Hematopoietic multipotent progenitor cell treated with erythropoietin and hydrocortisone succinate and interleukin-3 and kit ligand, for 4 days (in vitro differentiated cells): ENCODE data around the gene GADD45GIP1.
"Not testable (repeated sequence)": the region's sequence is repeated elsewhere in the genome, so short reads cannot be mapped to it uniquely, and the experiment has no call there.

Source experiments
- DNase-seq: peaks from one replicate; pipeline ENCODE4 v3.0.0-alpha.2; 2015

The GADD45GIP1 gene

DNA sequence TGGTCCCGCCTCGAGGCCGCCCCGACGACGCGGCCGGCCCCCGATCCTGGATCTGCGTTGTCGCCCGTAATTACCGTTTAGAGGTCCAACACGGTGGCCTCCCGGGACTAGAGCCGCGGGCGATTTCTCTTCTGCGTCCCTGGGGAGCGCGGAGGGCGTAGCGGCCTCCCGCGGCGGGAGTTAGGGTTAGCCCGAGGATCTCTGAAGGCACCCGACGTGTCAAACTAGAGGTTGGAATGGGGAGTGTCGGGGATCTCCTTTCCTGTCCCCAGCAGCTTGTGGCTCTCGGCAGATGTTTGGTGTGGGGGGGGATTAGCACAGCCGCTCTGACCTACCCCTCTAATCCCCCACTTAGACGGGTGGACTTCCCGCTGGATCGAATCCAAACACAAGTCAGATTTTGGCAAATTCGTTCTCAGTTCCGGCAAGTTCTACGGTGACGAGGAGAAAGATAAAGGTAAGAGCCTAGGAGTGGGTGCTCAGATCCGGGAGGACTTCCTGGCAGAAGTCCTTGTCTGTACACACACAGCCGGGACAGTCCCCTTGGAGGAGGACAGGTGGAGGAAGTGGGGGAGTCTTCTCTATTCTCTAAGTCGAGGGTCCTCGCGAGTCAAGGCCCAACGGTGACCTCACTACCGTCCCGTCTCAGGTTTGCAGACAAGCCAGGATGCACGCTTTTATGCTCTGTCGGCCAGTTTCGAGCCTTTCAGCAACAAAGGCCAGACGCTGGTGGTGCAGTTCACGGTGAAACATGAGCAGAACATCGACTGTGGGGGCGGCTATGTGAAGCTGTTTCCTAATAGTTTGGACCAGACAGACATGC is 18.0 kb downstream of the GADD45GIP1 start:
- DNase-seq, result peak; percentile 66

DNA sequence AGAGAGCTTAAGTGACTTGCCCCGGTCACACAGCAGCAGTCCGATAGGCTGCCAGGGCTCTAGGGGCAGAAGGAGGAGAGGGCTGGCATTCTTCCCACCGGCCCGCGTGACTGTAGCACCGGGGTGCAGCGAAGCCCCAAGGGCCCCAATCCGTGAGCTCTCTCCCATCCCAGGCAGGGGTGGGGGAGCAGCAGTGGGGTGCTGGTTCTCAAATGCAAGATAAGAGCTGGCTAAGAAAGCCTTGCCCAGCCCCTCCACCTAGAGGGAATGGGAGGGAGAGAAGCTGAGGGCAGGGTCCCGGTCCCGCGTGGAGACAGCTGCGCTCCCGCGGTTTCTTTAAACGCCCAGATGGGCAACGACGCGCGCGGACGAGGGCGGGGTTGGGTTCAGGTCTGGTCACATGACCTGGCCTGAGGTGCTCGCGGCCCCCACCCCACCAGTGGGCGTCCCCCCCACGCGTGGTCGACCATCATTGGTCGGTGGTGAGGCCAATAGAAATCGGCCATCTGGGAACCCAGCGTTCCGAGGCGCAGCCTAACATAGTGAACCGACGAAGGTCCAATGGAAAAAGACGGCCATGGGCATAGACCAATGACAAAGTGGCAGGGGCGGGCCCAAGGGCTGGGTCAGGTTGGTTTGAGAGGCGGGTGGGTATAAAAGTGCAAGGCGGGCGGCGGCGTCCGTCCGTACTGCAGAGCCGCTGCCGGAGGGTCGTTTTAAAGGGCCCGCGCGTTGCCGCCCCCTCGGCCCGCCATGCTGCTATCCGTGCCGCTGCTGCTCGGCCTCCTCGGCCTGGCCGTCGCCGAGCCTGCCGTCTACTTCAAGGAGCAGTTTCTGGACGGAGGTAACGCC is 18.9 kb downstream of the GADD45GIP1 start, which contains the start of gene CALR:
Gene CALR (plus strand): TSS at position 683 of the 852 bp plus-strand sequence. CDS start 71 bp downstream, at position 754.
- peak; percentile 100 for DNase-seq

DNA sequence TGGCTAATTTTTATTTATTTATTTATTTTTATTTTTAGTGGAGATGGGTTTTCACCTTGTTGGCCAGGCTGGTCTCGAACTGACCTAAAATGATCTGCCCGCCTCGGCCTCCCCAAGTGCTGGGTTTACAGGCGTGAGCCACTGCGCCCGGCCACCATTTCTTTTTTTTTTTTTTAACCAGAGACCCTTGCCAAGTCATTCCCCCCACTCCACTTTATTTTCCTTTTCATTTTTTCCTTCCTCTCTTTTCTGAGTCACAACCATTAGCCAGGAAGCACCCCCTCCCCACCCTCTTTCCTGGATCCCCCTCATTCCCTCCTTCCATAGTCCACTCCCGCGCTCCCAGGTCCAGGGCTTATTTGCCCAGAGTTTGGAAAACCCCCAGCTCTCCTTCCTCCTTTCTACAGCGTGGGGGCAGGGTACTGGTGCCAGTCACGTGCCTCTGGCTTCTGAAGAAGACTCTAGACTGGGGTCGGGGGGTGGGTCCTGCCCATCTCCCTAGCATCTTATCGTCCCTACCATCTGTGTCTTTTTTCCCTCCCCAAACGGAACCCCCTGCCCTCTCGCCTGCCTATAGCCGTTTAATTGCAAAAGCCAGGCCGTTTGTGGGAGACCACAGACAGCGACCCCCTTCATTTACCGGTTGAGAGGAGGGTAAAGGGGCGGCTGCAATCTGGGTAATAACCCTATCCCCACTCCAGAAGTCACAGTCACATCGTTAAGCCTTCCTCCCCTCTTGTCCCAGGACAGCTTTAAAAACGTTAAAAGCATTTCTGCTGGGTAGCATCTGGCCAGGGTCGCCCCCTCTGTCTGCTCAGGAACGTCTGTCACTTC is 19.7 kb downstream of the GADD45GIP1 start:
- DNase-seq, result peak; percentile 97

- DNase-seq, result no peak
Observed at GRCh38 chr19:12936582-12936981, 20.4 kb downstream of the GADD45GIP1 start.

DNA sequence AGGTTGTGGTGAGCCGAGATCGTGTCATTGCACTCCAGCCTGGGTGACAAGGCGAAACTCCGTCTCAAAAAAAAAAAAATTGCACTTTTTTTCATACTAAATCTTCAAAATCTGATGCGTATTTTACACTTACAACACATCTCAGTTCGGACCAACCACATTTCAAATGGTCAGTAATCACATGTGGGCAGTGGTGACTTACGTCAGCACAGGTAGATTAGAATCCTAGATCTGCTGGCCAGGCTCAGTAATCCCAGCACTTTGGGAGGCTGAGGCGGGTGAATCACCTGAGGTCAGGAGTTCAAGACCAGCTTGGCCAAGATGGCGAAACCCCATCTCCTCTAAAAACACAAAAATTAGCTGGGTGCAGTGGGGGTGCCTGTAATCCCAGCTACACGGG is 22.0 kb downstream of the GADD45GIP1 start:
- DNase-seq, result peak; percentile 5

DNA sequence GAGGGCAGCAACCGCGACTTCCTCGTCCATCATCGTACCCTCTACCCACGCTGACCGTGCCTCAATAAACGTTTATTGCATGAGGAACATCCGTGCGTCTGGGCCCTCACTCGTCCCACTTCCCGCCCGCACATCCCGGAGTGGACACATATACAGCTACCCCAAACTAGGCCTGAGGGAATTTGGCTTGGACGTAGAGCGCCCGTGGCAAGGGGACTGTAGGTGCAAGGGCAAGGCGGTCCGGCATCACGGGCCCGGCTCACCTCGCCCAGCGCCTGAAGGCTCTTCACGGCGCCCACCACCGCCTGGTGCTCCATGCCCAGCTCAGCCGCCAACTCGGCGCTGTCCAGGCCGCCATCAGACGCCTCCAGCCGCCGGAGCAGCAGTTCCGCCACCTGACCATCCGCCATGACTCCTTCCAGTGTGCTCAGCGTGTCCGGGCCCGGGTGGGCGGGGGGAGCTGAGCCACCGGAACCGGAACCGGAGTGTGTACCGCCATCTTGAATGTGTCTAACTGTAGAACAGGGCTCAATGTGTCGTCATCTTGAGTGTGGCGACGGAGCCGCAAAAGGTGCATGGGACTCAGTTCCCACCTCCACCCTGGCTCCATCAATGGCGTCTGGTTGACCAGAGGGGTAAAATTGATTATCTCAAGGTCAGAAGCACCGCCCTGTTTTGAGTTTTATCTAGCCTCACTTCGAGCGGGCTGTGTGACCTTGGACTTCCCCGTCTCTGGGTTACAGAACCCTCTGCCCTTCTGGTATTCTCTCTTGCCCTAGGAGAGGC is 23.5 kb downstream of the GADD45GIP1 start, which contains the start of gene FARSA:
Gene FARSA (minus strand): TSS at position 425 of the 786 bp plus-strand sequence. CDS start 15 bp downstream, at position 410.
- DNase-seq, result peak; percentile 97

- peak; percentile 40 for DNase-seq
Observed at GRCh38 chr19:12932392-12933286, 24.4 kb downstream of the GADD45GIP1 start.

GRCh38 chr19:12930002-12930645 is 26.9 kb downstream of the GADD45GIP1 start:
- DNase-seq, result peak; percentile 66

DNA sequence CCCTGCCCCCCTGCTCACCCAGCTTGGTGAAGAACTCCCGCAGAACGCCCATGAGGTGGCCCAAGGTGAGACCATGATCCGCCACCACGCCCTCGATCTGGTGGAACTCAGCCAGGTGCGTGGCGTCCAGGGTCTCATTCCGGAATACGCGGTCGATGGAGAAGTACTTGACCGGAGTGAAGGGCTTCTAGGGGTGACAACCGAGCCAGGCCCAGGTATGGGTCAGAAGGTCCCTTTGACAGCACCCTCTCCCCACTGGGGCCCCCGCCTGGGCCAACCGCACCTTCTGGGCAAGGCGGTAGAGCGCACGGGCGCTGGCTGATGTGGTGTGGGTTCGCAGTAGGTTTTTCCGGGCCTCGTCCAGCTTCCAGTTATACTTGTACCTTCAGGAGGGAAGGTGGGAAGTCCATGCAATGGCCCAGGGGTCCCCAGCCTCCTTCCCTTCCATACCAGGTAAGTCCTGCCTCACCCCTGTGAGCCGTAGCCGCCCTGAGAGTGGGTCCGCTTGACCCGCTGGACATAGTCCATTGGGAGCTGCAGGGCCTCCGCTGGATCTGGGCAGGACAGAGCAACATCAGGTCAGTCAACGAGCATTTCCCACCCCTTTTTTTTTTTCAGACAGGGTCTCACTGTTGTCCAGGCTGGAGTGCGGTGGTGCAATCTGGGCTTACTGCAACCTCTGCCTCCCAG is 32.3 kb downstream of the GADD45GIP1 start:
- no peak for DNase-seq

DNA sequence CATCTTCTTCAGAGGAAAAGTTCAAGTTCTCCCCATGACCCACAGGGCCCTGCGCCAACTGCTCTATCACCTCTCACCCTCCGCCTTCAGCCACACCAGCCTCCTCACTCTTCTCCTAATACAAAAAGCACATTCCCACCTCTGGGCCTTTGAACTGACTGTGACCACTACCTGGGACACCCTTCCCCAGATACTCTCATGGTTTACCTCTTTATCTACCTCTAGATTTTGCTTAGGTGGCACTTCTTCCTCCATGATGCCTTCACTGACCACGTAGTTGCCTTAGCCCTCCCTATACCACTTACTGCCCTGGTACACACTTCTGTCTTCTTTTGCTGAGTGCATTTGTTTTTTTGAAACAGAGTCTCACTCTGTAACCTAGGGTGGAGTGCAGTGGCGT is 34.1 kb downstream of the GADD45GIP1 start:
- DNase-seq, result no peak

DNA sequence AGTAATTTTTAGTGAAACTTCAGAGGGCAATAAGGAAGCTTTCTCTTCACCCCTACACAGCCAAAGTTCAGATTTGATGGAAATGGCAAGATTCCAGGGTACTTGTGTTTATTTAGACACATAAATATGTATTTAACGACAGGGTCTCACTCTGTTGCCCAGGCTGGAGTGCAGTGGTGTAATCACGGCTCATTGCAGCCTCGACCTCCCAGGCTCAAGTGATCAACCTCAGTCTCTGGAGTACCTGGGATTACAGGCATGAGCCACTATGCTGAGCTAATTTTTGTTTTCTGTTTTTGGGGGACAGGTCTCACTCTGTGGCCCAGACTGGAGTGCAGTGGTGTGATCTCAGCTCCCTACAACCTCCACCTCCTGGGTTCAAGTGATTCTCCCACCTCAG is 36.0 kb downstream of the GADD45GIP1 start:
- DNase-seq, result no peak

GRCh38 chr19:12918253-12918652 is 38.8 kb downstream of the GADD45GIP1 start:
- DNase-seq, result no peak

DNA sequence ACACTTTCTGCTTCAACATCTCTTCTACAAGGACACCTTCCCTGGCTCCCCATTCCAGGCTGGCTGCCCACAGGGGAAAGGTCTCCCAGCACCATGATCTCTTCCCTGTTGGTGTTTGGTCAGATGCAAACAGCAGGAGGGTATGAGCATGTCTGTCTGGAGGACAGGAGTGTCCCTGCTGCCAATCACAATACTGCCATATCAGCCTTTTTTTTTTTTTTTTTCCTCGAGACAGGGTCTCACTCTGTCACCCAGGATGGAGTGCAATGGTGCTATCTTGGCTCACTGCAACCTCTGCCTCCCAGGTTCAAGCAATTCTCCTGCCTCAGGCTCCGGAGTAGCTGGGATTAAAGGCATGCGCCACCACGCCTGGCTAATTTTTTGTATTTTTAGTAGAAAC is 41.2 kb downstream of the GADD45GIP1 start:
- DNase-seq, result not testable (repeated sequence)

GRCh38 chr19:12913851-12914690 is 43.0 kb downstream of the GADD45GIP1 start:
- peak; percentile 94 for DNase-seq

DNA sequence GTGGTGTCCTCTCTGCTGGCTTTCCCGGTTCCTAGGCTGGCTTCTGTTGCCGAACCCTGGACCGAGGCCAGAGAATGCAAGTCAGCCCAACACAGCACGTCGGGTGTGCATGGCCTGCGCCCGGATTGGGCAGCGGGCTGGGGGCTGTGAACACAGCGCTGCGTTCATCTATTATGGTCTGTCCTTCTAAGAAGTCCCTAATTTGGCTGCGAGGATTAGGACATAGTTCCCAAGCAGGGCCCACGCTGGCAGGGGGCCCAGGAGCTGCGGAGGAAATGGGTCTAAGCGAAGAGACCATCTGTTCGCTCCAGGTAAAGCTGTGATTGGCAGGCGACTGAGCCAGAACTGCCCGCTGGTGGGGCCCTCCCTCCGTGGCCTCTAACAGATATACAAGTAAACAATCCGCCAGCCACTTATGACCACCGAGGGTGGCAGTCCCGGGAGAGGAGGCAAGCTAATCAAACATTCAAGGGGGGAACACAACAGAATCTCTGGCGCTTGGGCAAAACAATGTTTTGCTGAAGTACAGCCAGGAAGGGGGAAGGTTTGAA is 43.9 kb downstream of the GADD45GIP1 start:
- peak; percentile 83 for DNase-seq

DNA sequence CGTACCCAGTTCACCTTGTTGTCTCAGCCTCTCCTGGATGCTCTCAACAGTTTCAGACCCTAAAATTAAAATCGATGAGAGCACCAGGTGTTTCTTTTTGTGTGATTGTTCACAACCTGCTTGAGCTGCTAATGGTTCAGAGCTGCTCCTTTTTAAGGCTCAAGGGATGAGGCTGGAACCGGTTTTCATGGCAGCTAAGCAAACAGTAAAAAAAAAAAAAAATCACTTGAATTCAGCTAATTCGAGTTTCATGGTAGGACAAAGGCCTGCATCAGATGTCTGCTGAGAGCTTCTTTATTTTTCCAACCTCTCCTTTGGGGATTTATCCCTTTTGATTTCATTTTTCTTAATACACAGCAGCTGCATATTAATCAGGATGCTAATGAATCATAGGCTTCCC is 44.5 kb downstream of the GADD45GIP1 start:
- no peak for DNase-seq

DNA sequence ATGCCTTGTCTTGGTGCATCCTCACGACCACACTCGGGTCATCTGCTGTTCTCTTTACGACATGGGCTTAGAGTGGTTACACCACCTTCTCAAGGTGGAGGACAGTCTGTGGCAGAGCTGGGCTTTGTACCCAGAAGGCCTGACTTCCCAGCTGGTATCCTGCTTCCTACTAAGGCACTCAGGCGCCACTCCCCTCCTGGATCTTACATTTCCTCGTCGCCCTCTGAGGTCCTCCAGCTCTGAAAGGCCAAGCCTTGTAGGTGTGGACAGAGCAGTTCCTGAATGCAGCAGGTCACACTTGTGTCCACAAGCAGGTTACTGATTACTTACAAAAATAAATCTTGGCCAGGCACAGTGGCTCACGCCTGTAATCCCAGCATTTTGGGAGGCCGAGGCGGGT is 49.9 kb downstream of the GADD45GIP1 start:
- no peak for DNase-seq
